GM21526 (cell line): Measurements from ENCODE around the gene ZFP90.
"Not testable (repeated sequence)": the region's sequence is repeated elsewhere in the genome, so short reads cannot be mapped to it uniquely, and the experiment has no call there.

Source experiments
- ATAC-seq: cut with Tn5 transposase; IDR thresholded peaks from one replicate; pipeline ENCODE4 v1.9.1; 2021; ENCODE audit warnings: moderate library complexity; ENCODE audit not compliant: unreplicated experiment, low FRiP score

The ZFP90 gene

GRCh38 chr16:68517606-68518166, 21.4 kb upstream of the ZFP90 start:
- no peak for ATAC-seq

- ATAC-seq = no peak
These were observed 19.8 kb upstream of the ZFP90 start for GRCh38 chr16:68519225-68519745.

DNA sequence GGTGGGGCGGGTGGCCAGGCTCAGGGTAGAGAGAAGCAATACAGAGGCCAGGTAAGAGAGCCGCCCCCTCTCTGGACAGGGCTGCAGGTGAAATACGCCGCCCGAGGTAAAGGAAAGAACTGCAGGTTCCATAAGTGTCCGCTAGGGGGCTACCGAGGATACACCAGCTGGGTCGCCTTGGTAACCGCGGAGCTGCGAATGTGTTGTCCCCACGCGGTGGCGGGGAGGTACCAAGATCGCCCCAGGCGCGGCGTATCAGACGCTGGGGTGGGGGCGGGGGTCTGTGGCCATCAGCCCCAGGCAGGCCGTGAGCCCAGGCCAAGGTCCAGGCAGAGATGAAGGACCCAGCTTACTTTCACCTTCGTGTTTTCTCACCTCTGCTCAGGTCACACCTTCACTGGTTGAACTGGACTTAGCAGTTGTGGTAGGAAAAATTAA, 18.4 kb upstream of the ZFP90 start:
- peak; percentile 72 for ATAC-seq

DNA sequence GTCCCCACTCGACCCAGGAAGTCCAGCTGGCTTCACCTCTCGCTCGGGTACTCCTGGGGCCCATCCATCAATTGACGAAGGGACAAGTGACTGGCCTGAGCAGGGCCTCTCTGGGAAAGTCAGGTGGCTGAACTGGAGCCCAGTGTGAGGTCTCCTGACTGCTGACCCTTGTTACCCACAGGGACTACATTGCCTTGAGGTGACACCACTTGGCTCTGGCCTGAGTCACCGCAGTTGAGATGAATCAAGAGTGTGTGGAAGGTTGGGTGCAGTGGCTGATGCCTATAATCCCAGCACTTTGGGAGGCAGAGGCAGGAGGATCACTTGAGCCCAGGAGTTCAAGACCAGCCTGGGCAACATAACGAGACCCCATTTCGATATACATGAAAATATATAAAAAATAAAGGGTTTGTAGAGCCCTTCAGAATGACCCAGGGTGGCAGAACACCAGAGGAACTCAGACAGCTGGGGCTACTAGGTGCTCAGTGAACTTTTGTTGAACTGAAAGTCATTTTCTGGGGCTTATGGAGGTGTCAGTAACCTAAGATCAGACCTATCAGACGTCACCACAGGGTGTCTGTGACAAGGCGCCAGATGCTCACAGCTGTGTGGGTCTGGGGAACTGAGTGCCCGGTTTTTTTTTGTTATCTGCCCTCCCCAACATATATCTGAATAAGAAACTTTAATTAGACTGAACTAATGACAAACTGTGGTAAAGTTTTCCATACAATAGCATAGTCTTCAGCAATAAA, 14.8 kb upstream of the ZFP90 start:
- ATAC-seq = no peak

DNA sequence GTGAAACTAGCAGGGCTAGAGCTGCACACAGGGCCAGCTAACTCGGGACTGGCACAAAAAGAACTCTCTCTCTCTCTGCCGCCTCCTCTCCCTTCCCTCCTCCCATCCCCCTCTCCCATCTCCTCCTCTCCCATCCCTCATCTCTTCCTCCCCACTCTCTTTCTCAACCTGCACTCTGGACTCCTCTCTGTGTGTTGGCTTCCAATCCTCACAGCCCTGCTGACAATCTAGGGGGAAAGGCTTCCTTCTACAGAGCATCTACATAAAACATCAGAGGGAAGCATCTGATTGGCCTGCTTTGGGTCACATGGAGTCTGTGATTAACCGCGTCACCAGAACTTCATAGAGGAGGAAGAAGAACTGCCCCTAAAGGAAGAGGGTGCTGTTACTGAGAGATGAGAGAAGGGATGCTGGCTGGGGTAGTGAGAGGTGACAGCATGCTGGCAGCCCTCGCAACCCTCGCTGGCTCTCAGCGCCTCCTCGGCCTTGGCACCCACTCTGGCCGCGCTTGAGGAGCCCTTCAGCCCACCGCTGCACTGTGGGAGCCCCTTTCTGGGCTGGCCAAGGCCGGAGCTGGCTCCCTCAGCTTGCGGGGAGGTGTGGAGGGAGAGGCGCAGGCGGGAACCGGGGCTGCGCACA, 12.8 kb upstream of the ZFP90 start:
- ATAC-seq = no peak

DNA sequence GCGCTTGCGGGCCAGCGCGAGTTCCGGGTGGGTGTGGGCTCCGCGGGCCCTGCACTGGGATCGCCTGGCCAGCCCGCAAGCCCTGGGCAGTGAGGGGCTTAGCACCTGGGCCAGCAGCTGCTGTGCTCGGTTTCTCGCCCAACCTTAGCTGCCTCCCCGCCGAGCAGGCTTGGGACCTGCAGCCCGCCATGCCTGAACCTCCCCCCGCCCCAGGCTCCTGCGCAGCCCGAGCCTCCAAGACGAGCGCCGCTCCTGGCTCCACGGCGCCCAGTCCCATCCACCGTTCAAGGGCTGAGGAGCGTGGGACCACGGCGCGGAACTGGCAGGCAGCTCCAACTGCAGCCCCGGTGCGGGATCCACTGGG, 12.3 kb upstream of the ZFP90 start:
- no peak for ATAC-seq

GRCh38 chr16:68528233-68528632, 10.9 kb upstream of the ZFP90 start:
- no peak for ATAC-seq

DNA sequence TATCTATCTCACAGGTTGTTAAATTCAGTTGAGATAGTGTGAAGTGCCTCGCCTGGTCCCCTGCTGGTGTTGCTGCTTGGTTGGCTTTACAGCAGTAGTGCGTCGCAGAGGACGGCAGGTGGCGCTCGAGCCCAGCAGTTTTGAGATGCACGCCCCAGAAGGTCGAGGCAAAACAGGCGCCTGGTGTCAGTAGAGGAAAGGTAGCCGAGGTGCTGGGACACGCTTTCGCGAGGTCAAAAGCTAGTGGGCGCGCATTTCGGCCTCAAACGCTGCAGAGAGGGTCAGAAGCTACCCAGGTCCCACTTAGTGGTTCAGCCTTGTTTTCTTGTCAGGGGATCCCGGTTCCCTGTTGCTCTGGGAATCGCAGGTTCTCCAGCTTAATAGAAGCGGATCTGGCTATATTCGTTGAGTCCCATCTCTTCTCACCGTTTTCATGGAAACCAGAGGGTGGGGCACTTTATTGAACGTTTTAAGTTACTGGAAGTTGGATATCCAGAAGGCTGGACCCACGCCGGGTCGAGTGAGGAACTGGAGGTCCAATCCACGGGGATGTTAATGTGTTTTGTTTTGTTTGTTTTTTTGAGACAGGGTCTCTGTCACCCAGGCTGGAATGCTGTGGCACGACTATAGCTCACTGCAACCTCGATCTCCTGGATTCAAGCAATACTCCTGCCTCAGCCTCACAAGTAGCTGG, 10.3 kb upstream of the ZFP90 start:
- peak; percentile 64 for ATAC-seq

DNA sequence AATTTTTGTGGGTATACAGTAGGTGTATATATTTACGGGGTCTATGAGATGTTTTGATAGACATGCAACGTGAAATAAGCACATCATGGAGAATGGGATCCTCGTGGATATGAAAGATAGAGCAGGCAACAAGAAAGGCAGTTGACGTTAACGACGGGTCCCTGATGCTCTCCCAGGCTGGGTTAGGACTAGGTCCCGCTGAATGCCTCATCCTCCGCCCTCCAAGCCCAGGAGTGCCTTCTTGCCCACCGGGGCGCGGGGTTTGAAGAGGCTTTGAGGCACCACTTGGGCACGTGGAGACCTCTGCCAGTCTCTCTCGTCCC, 9.5 kb upstream of the ZFP90 start:
- ATAC-seq = peak; percentile 14

GRCh38 chr16:68529931-68530701, 9.0 kb upstream of the ZFP90 start:
- peak; percentile 75 for ATAC-seq

DNA sequence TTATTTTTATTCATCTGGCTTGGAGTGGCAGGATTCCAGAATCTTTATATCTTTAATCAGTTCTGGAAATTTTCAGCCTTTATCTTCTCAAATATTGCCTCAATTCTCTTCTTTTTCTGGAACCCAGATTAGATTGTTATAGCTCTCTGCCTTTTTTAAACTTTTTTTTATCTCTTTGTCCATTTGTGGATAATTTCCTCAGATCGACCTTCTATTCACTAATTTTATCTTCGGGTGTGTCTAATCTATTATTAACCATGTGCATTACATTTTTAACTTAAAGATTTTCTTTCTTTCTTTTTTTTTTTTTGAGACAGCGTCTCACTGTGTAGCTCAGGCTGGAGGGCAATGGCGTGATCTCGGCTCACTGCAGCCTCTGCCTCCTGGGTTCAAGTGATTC, 5.2 kb upstream of the ZFP90 start:
- no peak for ATAC-seq

DNA sequence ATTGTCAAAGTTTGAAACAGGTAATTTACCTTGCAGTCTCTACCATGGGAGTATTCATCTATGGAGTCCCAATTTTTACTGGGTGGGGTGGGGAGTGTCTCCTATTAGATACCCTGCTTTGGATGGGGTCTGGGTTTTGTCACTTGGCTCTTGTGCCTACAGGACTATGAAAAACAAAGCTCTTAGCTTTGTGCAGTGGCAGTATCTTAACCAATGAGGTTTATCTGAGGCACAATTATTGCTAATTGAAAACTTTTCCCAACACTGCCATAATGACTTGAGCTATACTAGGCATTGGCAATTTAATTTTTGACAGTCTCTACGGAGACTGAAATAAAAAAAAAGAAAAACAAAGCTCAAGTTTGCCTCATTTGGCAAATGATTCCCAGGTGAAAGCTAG, 3.8 kb upstream of the ZFP90 start:
- no peak for ATAC-seq

DNA sequence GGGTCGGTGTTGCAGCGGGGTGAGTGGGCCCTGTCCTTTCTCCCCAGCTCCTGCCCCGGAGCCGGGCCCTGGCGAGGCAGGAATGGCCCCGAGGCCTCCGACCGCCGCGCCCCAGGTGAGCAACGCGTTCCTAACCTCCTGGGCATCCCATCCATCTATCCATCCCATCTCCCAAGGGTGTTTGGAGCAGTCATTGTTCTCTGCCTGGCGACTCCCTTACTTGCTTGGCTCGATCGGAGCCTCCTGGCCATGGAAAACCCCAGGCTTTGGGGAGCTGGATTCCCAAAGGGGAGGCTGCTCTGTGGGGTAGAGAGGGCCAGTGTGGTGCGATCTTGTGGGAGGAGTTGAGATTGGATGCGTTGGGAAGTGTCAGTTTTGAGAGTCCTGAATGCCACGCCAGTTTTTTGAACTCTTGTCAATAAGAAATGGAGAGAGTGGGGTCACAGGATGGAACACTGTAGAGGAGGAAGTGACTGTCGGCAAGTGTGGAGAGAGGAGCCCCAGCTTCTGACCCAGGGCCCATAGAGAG, 684 bp downstream of the ZFP90 start:
- peak; percentile 19 for ATAC-seq

GRCh38 chr16:68548947-68549346, 9.9 kb downstream of the ZFP90 start:
- no peak for ATAC-seq

DNA sequence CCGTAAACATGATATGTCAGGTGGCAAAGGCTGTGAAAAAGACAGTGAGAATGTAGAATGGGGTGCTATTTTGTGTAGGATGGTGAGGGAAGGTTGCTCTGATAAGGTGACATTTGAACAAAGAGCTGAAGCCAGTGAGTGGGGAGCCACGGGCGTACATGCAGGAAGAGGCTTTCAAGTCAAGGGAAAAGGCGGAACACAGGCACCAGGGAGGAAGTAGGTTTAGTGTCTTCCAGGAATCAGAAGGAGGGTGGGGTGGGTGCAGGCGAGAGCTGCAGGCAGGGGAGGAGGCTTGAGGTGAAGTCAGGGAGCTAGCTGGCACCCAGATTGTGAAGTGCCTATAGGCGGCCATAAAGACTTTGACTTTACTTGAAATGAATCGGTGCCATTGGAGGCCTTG, 14.1 kb downstream of the ZFP90 start:
- ATAC-seq = no peak

DNA sequence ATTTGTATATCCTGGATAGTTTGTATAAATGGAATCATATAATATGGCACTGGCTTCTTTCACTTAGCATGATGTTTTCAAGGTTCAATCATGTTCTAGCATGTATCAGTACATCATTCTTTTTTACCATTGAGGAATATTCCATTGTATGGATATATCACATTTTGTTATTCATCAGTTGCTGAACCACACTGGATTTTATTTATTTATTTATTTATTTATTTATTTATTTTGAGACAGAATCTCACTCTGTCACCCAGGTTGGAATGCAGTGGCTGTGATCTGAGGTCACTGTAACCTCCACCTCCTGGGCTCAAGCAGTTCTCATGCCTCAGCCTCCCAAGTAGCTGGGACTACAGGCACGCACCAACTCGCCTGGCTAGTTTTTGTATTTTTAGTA, 21.2 kb downstream of the ZFP90 start:
- ATAC-seq = not testable (repeated sequence)

DNA sequence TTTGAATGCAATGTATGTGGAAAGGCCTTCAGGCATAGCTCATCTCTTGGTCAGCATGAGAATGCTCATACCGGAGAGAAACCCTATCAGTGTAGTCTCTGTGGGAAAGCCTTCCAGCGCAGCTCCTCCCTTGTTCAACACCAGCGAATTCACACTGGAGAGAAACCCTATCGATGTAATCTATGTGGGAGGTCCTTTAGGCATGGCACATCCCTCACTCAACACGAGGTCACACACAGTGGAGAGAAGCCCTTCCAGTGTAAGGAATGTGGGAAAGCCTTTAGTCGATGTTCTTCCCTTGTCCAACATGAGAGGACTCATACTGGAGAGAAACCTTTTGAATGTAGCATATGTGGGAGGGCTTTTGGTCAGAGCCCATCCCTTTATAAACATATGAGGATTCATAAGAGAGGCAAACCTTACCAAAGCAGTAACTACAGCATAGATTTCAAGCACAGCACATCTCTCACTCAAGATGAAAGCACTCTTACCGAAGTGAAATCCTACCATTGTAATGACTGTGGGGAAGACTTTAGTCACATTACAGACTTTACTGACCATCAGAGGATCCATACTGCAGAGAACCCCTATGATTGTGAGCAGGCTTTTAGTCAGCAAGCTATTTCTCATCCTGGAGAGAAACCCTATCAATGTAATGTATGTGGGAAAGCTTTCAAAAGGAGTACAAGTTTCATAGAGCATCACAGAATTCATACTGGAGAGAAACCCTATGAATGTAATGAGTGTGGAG, 24.7 kb downstream of the ZFP90 start:
- ATAC-seq = no peak

- no peak for ATAC-seq
These were observed 25.4 kb downstream of the ZFP90 start for GRCh38 chr16:68564382-68564985.

GRCh38 chr16:68574479-68574878, 35.4 kb downstream of the ZFP90 start:
- no peak for ATAC-seq
